ENCODE measurements around the gene OR51E1. TPM values are rescaled to one million over a fixed set of nuclear protein-coding genes. Genes with fewer than 3 reads are reported as not detected.

The OR51E1 gene
- total and polyA plus RNA-seq, 8 donors, result 0.18 to 2.5 (median 0.86) TPM; not detected in 4

GRCh38 chr11:4643076-4643475 is 706 bp upstream of the OR51E1 start:
- Histone ChIP-seq H3K27ac (no peak overlapping the region), H3K9me3 (no peaks in the 10 kb centered on the region), H3K36me3 (no peaks in the 10 kb centered on the region), H3K4me1 (peaks cover 0 to 32% (median 0%) of the 10 kb centered on the region in 4 donors), H3K27me3 (peaks cover 0 to 9% (median 0%) of the 10 kb centered on the region in 3 donors), H3K4me3 (no peak overlapping the region)
- intact Hi-C loops (cut with DNase I; ENCODE audit: low total_unique reads), result no loop called here
- 39 to 56% (median 54%) methylated on average over 5 of the region's 5 CpGs for WGBS, 5 donors
- no peak for TF ChIP-seq POLR2A (IDR thresholded peaks at IDR 0.05)
- no peak for DNase-seq

GRCh38 chr11:4644233-4644632 is 451 bp downstream of the OR51E1 start:
- no peak overlapping the region for H3K4me3 ChIP-seq
- H3K36me3 ChIP-seq, result no peaks in the 10 kb centered on the region
- H3K27ac ChIP-seq, result peak overlapping the region in 1 of 5 donors; percentile 36
- TF ChIP-seq CTCF (IDR thresholded peaks at IDR 0.05), result no peak
- TF ChIP-seq EP300 (IDR thresholded peaks at IDR 0.05), result no peak
- no peak for TF ChIP-seq POLR2AphosphoS5 (IDR thresholded peaks at IDR 0.05)
- TF ChIP-seq POLR2A (IDR thresholded peaks at IDR 0.05), result no peak
- 36 to 47% (median 41%) methylated on average over 4 of the region's 4 CpGs for WGBS, 5 donors
- no peak for DNase-seq
- H3K9me3 ChIP-seq, result no peaks in the 10 kb centered on the region
- intact Hi-C loops (cut with DNase I; ENCODE audit: low total_unique reads), result no loop called here
- H3K4me1 ChIP-seq, result peaks cover 0 to 32% (median 0%) of the 10 kb centered on the region in 4 donors
- H3K27me3 ChIP-seq, result peaks cover 0 to 9% (median 0%) of the 10 kb centered on the region in 3 donors

- H3K4me1 ChIP-seq, result peaks cover 0 to 32% (median 0%) of the 10 kb centered on the region in 4 donors
- TF ChIP-seq EP300 (IDR thresholded peaks at IDR 0.05) (no peak), POLR2A (IDR thresholded peaks at IDR 0.05) (no peak), POLR2AphosphoS5 (IDR thresholded peaks at IDR 0.05) (no peak), CTCF (IDR thresholded peaks at IDR 0.05) (no peak)
- 54 to 81% (median 71%) methylated on average over 2 of the region's 2 CpGs for WGBS, 5 donors
- H3K27ac ChIP-seq, result peak overlapping the region in 1 of 5 donors; percentile 20
- H3K4me3 ChIP-seq, result no peak overlapping the region
- no peak for DNase-seq
- no peaks in the 10 kb centered on the region for H3K36me3 ChIP-seq
- H3K9me3 ChIP-seq, result no peaks in the 10 kb centered on the region
- intact Hi-C loops (cut with DNase I; ENCODE audit: low total_unique reads), result no loop called here
- H3K27me3 ChIP-seq, result peaks cover 0 to 9% (median 0%) of the 10 kb centered on the region in 3 donors
These were observed 2.2 kb downstream of the OR51E1 start for GRCh38 chr11:4645974-4646373.

GRCh38 chr11:4647766-4648165 is 4.0 kb downstream of the OR51E1 start:
- Histone ChIP-seq H3K27ac (no peak overlapping the region), H3K4me1 (peaks cover 0 to 32% (median 0%) of the 10 kb centered on the region in 4 donors), H3K36me3 (no peaks in the 10 kb centered on the region), H3K27me3 (peaks cover 0 to 9% (median 0%) of the 10 kb centered on the region in 3 donors), H3K4me3 (no peak overlapping the region), H3K9me3 (no peaks in the 10 kb centered on the region)
- no peak for DNase-seq
- intact Hi-C loops (cut with DNase I; ENCODE audit: low total_unique reads), result no loop called here
- TF ChIP-seq EP300 (IDR thresholded peaks at IDR 0.05) (no peak), POLR2AphosphoS5 (IDR thresholded peaks at IDR 0.05) (no peak), CTCF (IDR thresholded peaks at IDR 0.05) (no peak), POLR2A (IDR thresholded peaks at IDR 0.05) (no peak)
- WGBS, 5 donors, result 60 to 76% (median 74%) methylated on average over 4 of the region's 4 CpGs

GRCh38 chr11:4654635-4655369 is 11.0 kb downstream of the OR51E1 start:
- no peaks in the 10 kb centered on the region for H3K9me3 ChIP-seq
- TF ChIP-seq POLR2AphosphoS5 (IDR thresholded peaks at IDR 0.05) (no peak), POLR2A (IDR thresholded peaks at IDR 0.05) (no peak), EP300 (IDR thresholded peaks at IDR 0.05) (no peak), CTCF (IDR thresholded peaks at IDR 0.05) (no peak)
- DNase-seq, result no peak
- H3K4me1 ChIP-seq, result no peaks in the 10 kb centered on the region
- H3K4me3 ChIP-seq, result no peak overlapping the region
- H3K36me3 ChIP-seq, result no peaks in the 10 kb centered on the region
- no peaks in the 10 kb centered on the region for H3K27me3 ChIP-seq
- WGBS, 5 donors, result 77 to 92% (median 87%) methylated on average over 2 of the region's 2 CpGs
- no peak overlapping the region for H3K27ac ChIP-seq
- intact Hi-C loops (cut with DNase I; ENCODE audit: low total_unique reads), result no loop called here
